Measurements from ENCODE around the gene MAP6D1.

Gene MAP6D1

DNA sequence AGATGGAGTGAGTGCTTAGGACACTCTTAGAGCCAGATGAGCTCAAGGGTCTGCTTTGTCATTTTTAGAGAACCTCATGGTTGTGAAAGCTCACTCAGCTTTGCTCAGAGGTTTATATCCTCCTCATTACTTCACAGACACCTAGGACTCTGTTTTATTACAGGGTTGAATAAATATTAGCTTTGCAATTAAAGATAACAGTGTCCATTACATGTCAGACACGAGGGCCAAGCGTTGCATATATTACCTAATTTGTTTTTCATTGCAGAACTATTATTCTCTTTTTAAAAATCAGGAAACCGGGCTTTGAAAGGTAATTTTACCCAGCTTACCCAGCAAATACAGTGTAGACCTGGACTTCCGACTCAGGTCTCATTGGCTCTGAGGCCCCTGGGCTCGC is 16.1 kb downstream of the MAP6D1 start:
- TF ChIP-seq EZH2 (optimal IDR thresholded peaks at IDR 0.05; ENCODE audit: low read depth, low read length), result no peak
- Histone ChIP-seq H3K27me3 (replicated peaks; ENCODE audit: insufficient read depth, low read length) (no peaks in the 10 kb centered on the region), H3K4me1 (ENCODE audit: low read length) (peaks cover 2% of the 10 kb centered on the region), H3K4me3 (ENCODE audit: low read length) (no peak overlapping the region), H3K4me2 (ENCODE audit: low read depth, low read length) (no peak overlapping the region), H3K9me2 (replicated peaks; ENCODE audit: insufficient read depth, low read length) (no peaks in the 10 kb centered on the region), H3K79me2 (ENCODE audit: low read length) (no peaks in the 10 kb centered on the region), H2AFZ (ENCODE audit: low read length) (no peak overlapping the region), H3K36me3 (replicated peaks; ENCODE audit: insufficient read depth, low read length) (peaks cover 15% of the 10 kb centered on the region), H3K9ac (ENCODE audit: low read length) (no peak overlapping the region), H4K20me1 (ENCODE audit: insufficient read depth, low read length) (no peaks in the 10 kb centered on the region), H3K27ac (ENCODE audit: low read length) (no peak overlapping the region), H3F3A (ENCODE audit: insufficient read depth, low read length) (peaks cover 2% of the 10 kb centered on the region; the same call in 1 of the 2 replicates), H3K9me3 (replicated peaks; ENCODE audit: insufficient read depth, low read length) (no peaks in the 10 kb centered on the region)
- DNase-seq, result no peak

DNA sequence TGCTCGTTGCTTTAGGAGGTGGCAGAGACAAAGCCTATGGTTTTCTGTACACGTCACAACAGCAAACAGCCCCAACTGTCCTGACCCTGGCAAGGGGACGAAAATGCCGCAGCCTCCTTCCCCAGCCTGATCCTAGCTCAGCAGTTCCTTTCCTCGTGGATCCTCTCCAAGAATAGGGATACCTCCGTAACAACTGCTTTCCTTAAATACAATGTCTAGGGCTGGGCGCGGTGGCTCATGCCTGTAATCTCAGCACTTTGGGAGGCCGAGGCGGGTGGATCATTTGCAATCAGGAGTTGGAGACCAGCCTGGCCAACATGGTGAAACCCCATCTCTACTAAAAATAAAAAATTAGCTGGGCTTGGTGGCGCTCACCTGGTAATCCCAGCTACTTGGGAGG is 17.0 kb downstream of the MAP6D1 start:
- no peak overlapping the region for H3K4me2 ChIP-seq (ENCODE audit: low read depth, low read length)
- DNase-seq, result no peak
- no peaks in the 10 kb centered on the region for H3K27me3 ChIP-seq (replicated peaks; ENCODE audit: insufficient read depth, low read length)
- no peak overlapping the region for H2AFZ ChIP-seq (ENCODE audit: low read length)
- H3K79me2 ChIP-seq (ENCODE audit: low read length), result no peaks in the 10 kb centered on the region
- H3K36me3 ChIP-seq (replicated peaks; ENCODE audit: insufficient read depth, low read length), result peaks cover 20% of the 10 kb centered on the region
- H4K20me1 ChIP-seq (ENCODE audit: insufficient read depth, low read length), result no peaks in the 10 kb centered on the region
- H3K27ac ChIP-seq (ENCODE audit: low read length), result no peak overlapping the region
- no peak overlapping the region for H3K4me3 ChIP-seq (ENCODE audit: low read length)
- no peaks in the 10 kb centered on the region for H3K9me3 ChIP-seq (replicated peaks; ENCODE audit: insufficient read depth, low read length)
- TF ChIP-seq, protein P1, sequence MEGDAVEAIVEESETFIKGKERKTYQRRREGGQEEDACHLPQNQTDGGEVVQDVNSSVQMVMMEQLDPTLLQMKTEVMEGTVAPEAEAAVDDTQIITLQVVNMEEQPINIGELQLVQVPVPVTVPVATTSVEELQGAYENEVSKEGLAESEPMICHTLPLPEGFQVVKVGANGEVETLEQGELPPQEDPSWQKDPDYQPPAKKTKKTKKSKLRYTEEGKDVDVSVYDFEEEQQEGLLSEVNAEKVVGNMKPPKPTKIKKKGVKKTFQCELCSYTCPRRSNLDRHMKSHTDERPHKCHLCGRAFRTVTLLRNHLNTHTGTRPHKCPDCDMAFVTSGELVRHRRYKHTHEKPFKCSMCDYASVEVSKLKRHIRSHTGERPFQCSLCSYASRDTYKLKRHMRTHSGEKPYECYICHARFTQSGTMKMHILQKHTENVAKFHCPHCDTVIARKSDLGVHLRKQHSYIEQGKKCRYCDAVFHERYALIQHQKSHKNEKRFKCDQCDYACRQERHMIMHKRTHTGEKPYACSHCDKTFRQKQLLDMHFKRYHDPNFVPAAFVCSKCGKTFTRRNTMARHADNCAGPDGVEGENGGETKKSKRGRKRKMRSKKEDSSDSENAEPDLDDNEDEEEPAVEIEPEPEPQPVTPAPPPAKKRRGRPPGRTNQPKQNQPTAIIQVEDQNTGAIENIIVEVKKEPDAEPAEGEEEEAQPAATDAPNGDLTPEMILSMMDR (IDR thresholded peaks at IDR 0.05; ENCODE audit: low read length), result no peak
- no peak for TF ChIP-seq EZH2phosphoT487 (IDR thresholded peaks at IDR 0.05; ENCODE audit: low read length)
- no peak for TF ChIP-seq EZH2 (optimal IDR thresholded peaks at IDR 0.05; ENCODE audit: low read depth, low read length)
- no peaks in the 10 kb centered on the region for H3F3A ChIP-seq (ENCODE audit: insufficient read depth, low read length)
- H3K9me2 ChIP-seq (replicated peaks; ENCODE audit: insufficient read depth, low read length), result no peaks in the 10 kb centered on the region
- H3K4me1 ChIP-seq (ENCODE audit: low read length), result no peaks in the 10 kb centered on the region
- no peak overlapping the region for H3K9ac ChIP-seq (ENCODE audit: low read length)

DNA sequence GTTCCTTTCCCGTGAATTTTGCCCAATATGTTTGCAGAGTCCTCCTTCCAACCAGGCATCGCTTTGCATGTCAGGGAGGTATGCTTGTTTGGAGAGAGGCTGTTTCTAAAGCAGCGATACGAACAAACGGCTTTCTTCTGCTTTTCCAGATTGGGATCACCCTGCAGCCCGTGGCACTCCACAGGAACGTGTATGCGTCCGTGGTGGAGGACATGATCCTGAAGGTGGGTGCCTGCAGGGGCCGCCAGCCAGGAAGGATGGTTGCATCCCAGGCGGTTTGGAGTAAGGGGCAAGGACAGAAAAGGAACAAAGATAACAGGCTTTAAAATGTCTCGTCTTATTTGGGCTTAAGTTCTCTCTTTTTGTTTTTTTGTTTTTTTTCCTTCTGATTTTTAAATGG is 17.5 kb downstream of the MAP6D1 start:
- H3K27me3 ChIP-seq (replicated peaks; ENCODE audit: insufficient read depth, low read length), result no peaks in the 10 kb centered on the region
- H2AFZ ChIP-seq (ENCODE audit: low read length), result no peak overlapping the region
- DNase-seq, result no peak
- H3K4me2 ChIP-seq (ENCODE audit: low read depth, low read length), result no peak overlapping the region
- no peaks in the 10 kb centered on the region for H3F3A ChIP-seq (ENCODE audit: insufficient read depth, low read length)
- H3K36me3 ChIP-seq (replicated peaks; ENCODE audit: insufficient read depth, low read length), result peaks cover 23% of the 10 kb centered on the region
- no peaks in the 10 kb centered on the region for H3K9me3 ChIP-seq (replicated peaks; ENCODE audit: insufficient read depth, low read length)
- TF ChIP-seq EZH2 (optimal IDR thresholded peaks at IDR 0.05; ENCODE audit: low read depth, low read length) (no peak), EZH2phosphoT487 (IDR thresholded peaks at IDR 0.05; ENCODE audit: low read length) (no peak)
- TF ChIP-seq, protein P1 (IDR thresholded peaks at IDR 0.05; ENCODE audit: low read length), result no peak
- no peaks in the 10 kb centered on the region for H4K20me1 ChIP-seq (ENCODE audit: insufficient read depth, low read length)
- H3K79me2 ChIP-seq (ENCODE audit: low read length), result no peaks in the 10 kb centered on the region
- H3K9ac ChIP-seq (ENCODE audit: low read length), result no peak overlapping the region
- no peaks in the 10 kb centered on the region for H3K9me2 ChIP-seq (replicated peaks; ENCODE audit: insufficient read depth, low read length)
- H3K27ac ChIP-seq (ENCODE audit: low read length), result no peak overlapping the region
- H3K4me3 ChIP-seq (ENCODE audit: low read length), result no peak overlapping the region
- no peaks in the 10 kb centered on the region for H3K4me1 ChIP-seq (ENCODE audit: low read length)

DNA sequence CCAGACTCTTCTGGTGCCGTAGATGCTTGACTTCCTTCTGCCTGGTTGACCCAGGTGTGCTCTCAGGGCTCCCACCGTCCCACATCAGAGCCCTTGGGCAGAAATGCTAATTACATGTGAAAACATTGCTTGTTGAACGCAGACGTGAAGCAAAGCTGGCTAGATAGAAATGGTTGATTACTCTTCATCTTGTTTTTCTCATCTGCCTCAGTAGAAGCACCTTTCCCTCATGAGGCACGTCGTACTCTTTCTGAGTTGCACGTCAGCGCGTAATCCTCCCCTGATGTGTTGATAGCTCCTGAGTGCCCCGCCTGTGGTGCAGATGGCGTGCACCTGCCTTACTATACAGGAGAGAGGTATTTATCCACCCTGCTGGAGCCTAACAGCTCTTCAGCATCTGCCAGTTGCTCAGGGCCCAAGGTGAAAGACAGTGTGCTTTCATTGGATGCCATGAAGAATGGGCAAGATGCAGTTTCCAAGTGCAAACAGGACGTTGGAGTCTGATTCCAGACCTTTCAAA is 18.1 kb downstream of the MAP6D1 start:
- H3K4me2 ChIP-seq (ENCODE audit: low read depth, low read length), result no peak overlapping the region
- H3K36me3 ChIP-seq (replicated peaks; ENCODE audit: insufficient read depth, low read length), result peaks cover 25% of the 10 kb centered on the region
- TF ChIP-seq, protein P1 (IDR thresholded peaks at IDR 0.05; ENCODE audit: low read length), result no peak
- TF ChIP-seq EZH2phosphoT487 (IDR thresholded peaks at IDR 0.05; ENCODE audit: low read length) (no peak), EZH2 (optimal IDR thresholded peaks at IDR 0.05; ENCODE audit: low read depth, low read length) (no peak)
- no peak overlapping the region for H3K4me3 ChIP-seq (ENCODE audit: low read length)
- H3K9ac ChIP-seq (ENCODE audit: low read length), result no peak overlapping the region
- H2AFZ ChIP-seq (ENCODE audit: low read length), result no peak overlapping the region
- H3K9me3 ChIP-seq (replicated peaks; ENCODE audit: insufficient read depth, low read length), result no peaks in the 10 kb centered on the region
- no peaks in the 10 kb centered on the region for H3F3A ChIP-seq (ENCODE audit: insufficient read depth, low read length)
- no peaks in the 10 kb centered on the region for H3K9me2 ChIP-seq (replicated peaks; ENCODE audit: insufficient read depth, low read length)
- H3K79me2 ChIP-seq (ENCODE audit: low read length), result no peaks in the 10 kb centered on the region
- H3K27me3 ChIP-seq (replicated peaks; ENCODE audit: insufficient read depth, low read length), result no peaks in the 10 kb centered on the region
- no peak for DNase-seq
- H3K4me1 ChIP-seq (ENCODE audit: low read length), result no peaks in the 10 kb centered on the region
- H4K20me1 ChIP-seq (ENCODE audit: insufficient read depth, low read length), result no peaks in the 10 kb centered on the region
- H3K27ac ChIP-seq (ENCODE audit: low read length), result no peak overlapping the region
